ENCODE measurements around the gene AKAP12. TPM values are rescaled to one million over a fixed set of nuclear protein-coding genes. Genes with fewer than 3 reads are reported as not detected.

The AKAP12 gene
- polyA plus RNA-seq, 1 donor from 2014 or later = 21.5 TPM

DNA sequence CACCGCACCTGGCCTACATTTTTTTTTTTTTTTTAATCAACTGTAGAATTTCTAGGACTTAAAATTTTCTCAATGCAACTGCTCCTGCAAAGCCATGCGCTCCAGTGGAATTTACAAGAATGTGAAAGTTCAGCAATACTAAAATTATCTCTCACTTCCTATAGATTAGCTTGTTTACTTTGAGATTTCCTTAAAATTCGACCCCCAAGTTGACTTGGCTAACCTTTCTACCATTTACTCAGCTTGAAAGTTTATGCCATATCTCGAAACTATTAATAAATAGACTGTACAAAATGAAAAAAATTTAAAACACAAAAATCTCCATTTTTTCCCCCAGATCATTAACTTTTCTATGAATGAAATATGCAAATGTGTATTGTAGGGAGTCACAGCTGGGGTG, 87.3 kb downstream of the AKAP12 start:
- H3F3A ChIP-seq (ENCODE audit: insufficient read depth, low read length, poor library complexity, severe bottlenecking) = no peaks in the 10 kb centered on the region
- no peak overlapping the region for H3K9ac ChIP-seq (ENCODE audit: low read length)
- no peaks in the 10 kb centered on the region for H4K20me1 ChIP-seq (ENCODE audit: insufficient read depth)
- no peaks in the 10 kb centered on the region for H3K79me2 ChIP-seq (replicated peaks; ENCODE audit: insufficient read depth, low read length)
- TF ChIP-seq SMC3 (conservative IDR thresholded peaks at IDR 0.05; ENCODE audit: poor library complexity) = no peak
- TF ChIP-seq, protein P1, sequence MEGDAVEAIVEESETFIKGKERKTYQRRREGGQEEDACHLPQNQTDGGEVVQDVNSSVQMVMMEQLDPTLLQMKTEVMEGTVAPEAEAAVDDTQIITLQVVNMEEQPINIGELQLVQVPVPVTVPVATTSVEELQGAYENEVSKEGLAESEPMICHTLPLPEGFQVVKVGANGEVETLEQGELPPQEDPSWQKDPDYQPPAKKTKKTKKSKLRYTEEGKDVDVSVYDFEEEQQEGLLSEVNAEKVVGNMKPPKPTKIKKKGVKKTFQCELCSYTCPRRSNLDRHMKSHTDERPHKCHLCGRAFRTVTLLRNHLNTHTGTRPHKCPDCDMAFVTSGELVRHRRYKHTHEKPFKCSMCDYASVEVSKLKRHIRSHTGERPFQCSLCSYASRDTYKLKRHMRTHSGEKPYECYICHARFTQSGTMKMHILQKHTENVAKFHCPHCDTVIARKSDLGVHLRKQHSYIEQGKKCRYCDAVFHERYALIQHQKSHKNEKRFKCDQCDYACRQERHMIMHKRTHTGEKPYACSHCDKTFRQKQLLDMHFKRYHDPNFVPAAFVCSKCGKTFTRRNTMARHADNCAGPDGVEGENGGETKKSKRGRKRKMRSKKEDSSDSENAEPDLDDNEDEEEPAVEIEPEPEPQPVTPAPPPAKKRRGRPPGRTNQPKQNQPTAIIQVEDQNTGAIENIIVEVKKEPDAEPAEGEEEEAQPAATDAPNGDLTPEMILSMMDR (IDR thresholded peaks at IDR 0.05; ENCODE audit: poor library complexity, severe bottlenecking) = no peak
- H3K27ac ChIP-seq (ENCODE audit: low read length) = no peak overlapping the region
- H3K4me2 ChIP-seq (ENCODE audit: low read length) = no peak overlapping the region
- peaks cover 3% of the 10 kb centered on the region for H3K27me3 ChIP-seq (ENCODE audit: insufficient read depth, low read depth, low read length)
- no peaks in the 10 kb centered on the region for H3K36me3 ChIP-seq (ENCODE audit: insufficient read depth, low read length)
- H3K9me2 ChIP-seq (ENCODE audit: insufficient read depth, low read length) = no peaks in the 10 kb centered on the region
- H2AFZ ChIP-seq (ENCODE audit: low read depth, low read length) = no peak overlapping the region
- no peak overlapping the region for H3K4me3 ChIP-seq (ENCODE audit: low read length)
- no peaks in the 10 kb centered on the region for H3K9me3 ChIP-seq (ENCODE audit: low read length)

DNA sequence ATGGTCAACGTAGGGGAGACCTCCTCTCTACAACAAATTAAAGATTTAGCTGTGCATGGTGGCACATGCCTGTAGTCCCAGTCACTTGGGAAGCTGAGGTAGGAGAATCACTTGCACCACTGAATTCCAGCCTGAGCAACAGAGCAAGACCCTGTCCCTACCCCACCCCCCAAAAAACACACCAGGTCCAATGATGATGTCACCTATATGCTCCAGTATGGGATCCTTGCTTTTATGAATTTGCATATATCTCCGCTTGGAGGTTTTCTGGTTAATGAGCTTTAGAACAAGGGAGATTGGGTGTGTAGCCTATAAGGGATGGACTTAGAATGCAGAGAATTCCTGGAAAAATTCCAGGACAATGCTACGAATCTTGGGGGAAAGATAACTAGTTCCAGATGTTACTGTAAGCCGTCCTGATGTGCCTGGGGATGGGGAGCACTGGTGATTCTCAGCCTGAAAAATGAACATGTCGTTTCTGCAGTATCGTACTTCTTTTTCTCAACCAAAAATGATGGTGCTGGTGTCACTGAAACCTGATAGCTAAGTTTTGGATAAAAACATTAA, 90.4 kb downstream of the AKAP12 start:
- Histone ChIP-seq H3K27me3 (ENCODE audit: insufficient read depth, low read depth, low read length) (peaks cover 2% of the 10 kb centered on the region), H4K20me1 (ENCODE audit: insufficient read depth) (no peaks in the 10 kb centered on the region), H2AFZ (ENCODE audit: low read depth, low read length) (no peak overlapping the region), H3F3A (ENCODE audit: insufficient read depth, low read length, poor library complexity, severe bottlenecking) (no peaks in the 10 kb centered on the region), H3K4me2 (ENCODE audit: low read length) (no peak overlapping the region), H3K27ac (ENCODE audit: low read length) (no peak overlapping the region), H3K79me2 (replicated peaks; ENCODE audit: insufficient read depth, low read length) (no peaks in the 10 kb centered on the region), H3K4me3 (ENCODE audit: low read length) (no peak overlapping the region), H3K9me2 (ENCODE audit: insufficient read depth, low read length) (no peaks in the 10 kb centered on the region), H3K9me3 (ENCODE audit: low read length) (no peaks in the 10 kb centered on the region), H3K9ac (ENCODE audit: low read length) (no peak overlapping the region), H3K36me3 (ENCODE audit: insufficient read depth, low read length) (no peaks in the 10 kb centered on the region)
- TF ChIP-seq, protein P2, sequence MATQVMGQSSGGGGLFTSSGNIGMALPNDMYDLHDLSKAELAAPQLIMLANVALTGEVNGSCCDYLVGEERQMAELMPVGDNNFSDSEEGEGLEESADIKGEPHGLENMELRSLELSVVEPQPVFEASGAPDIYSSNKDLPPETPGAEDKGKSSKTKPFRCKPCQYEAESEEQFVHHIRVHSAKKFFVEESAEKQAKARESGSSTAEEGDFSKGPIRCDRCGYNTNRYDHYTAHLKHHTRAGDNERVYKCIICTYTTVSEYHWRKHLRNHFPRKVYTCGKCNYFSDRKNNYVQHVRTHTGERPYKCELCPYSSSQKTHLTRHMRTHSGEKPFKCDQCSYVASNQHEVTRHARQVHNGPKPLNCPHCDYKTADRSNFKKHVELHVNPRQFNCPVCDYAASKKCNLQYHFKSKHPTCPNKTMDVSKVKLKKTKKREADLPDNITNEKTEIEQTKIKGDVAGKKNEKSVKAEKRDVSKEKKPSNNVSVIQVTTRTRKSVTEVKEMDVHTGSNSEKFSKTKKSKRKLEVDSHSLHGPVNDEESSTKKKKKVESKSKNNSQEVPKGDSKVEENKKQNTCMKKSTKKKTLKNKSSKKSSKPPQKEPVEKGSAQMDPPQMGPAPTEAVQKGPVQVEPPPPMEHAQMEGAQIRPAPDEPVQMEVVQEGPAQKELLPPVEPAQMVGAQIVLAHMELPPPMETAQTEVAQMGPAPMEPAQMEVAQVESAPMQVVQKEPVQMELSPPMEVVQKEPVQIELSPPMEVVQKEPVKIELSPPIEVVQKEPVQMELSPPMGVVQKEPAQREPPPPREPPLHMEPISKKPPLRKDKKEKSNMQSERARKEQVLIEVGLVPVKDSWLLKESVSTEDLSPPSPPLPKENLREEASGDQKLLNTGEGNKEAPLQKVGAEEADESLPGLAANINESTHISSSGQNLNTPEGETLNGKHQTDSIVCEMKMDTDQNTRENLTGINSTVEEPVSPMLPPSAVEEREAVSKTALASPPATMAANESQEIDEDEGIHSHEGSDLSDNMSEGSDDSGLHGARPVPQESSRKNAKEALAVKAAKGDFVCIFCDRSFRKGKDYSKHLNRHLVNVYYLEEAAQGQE (IDR thresholded peaks at IDR 0.05; ENCODE audit: borderline replicate concordance) = no peak
- TF ChIP-seq RAD21 (conservative IDR thresholded peaks at IDR 0.05) = no peak
- TF ChIP-seq, protein P1 (IDR thresholded peaks at IDR 0.05; ENCODE audit: poor library complexity, severe bottlenecking) = no peak
- TF ChIP-seq SMC3 (conservative IDR thresholded peaks at IDR 0.05; ENCODE audit: poor library complexity) = no peak
- TF ChIP-seq EZH2 (IDR thresholded peaks at IDR 0.05; ENCODE audit: borderline replicate concordance, insufficient read depth, low read length, poor library complexity, severe bottlenecking) = no peak
- TF ChIP-seq EP300 (conservative IDR thresholded peaks at IDR 0.05; ENCODE audit: poor library complexity, severe bottlenecking) = no peak
- no peak for TF ChIP-seq POLR2AphosphoS5 (IDR thresholded peaks at IDR 0.05)
- no peak for TF ChIP-seq MXI1 (conservative IDR thresholded peaks at IDR 0.05; ENCODE audit: poor library complexity, severe bottlenecking)
- no peak for TF ChIP-seq TAF1 (IDR thresholded peaks at IDR 0.05; ENCODE audit: low read depth)

Measured in neural cell (in vitro differentiated cells).